Esophagus muscularis mucosa (tissue), 4 donors: ENCODE data around the gene HERC4. TPM values are rescaled to one million over a fixed set of nuclear protein-coding genes. Genes with fewer than 3 reads are reported as not detected.
"Not testable (repeated sequence)": the region's sequence is repeated elsewhere in the genome, so short reads cannot be mapped to it uniquely, and the experiment has no call there.

Experiments
- DNase-seq: peaks from one replicate; pipeline ENCODE4 v3.0.0-alpha.2; 2017; ENCODE audit errors: extremely low spot score
- H3K27ac ChIP-seq, 4 donors: fragments of 200-600 bp; sonication (generic); replicated peaks in 1 of 4; 1 replicate in 3 of 4; 2 replicates in 1 of 4; pipeline ENCODE4 v1.5.1; 2016 to 2019; ENCODE audit warnings: mild to moderate bottlenecking in 1 of 4
- H3K27me3 ChIP-seq, 4 donors: fragments of 200-600 bp; sonication (generic); one replicate each; pipeline versions ENCODE4 v1.5.1 to v1.6.0; 2016 to 2019
- H3K36me3 ChIP-seq, 4 donors: fragments of 200-600 bp; sonication (generic); one replicate each; pipeline ENCODE4 v1.5.1; 2016 to 2019
- H3K4me1 ChIP-seq, 4 donors: fragments of 200-600 bp; sonication (generic); one replicate each; pipeline ENCODE4 v1.5.1; 2016 to 2019
- H3K4me3 ChIP-seq, 4 donors: fragments of 200-600 bp; sonication (generic); 1 replicate in 2 of 4; 2 replicates in 2 of 4; pipeline ENCODE4 v1.5.1; 2016 to 2019; ENCODE audit warnings: mild to moderate bottlenecking in 4 of 4, moderate library complexity in 1 of 4
- H3K9me3 ChIP-seq, 4 donors: fragments of 200-600 bp; sonication (generic); 1 replicate in 3 of 4; 2 replicates in 1 of 4; pipeline ENCODE4 v1.5.1; 2016 to 2019
- CTCF ChIP-seq, 3 experiments: fragments of 200-600 bp in 2 of 3; fragments of 450-650 bp in 1 of 3; sonication (generic) in 2 of 3; IDR thresholded peaks; one replicate each; pipeline ENCODE4 v1.5.1; 2017 to 2019; ENCODE audit warnings: antibody characterized with exemption in 3 of 3, mild to moderate bottlenecking in 2 of 3, moderate library complexity in 1 of 3
- EP300 ChIP-seq: sonication (generic); formaldehyde crosslinking; IDR thresholded peaks from one replicate; pipeline ENCODE4 v1.6.1; 2017; ENCODE audit warnings: antibody characterized with exemption
- POLR2A ChIP-seq: fragments of 450-650 bp; IDR thresholded peaks from one replicate; pipeline ENCODE4 v1.6.1; 2017; ENCODE audit warnings: antibody characterized with exemption, moderate library complexity, mild to moderate bottlenecking, low read depth
- POLR2AphosphoS5 ChIP-seq, 2 donors: sonication (generic); formaldehyde crosslinking; IDR thresholded peaks; one replicate each; pipeline ENCODE4 v1.6.1; 2017; ENCODE audit warnings: antibody characterized with exemption in 2 of 2
- WGBS: methylation state at CpG from one replicate; pipeline ENCODE4 v1.1.5; 2018; 5-methylcytosine and 5-hydroxymethylcytosine counted together
- intact Hi-C: fragments of 100-400 bp; cut with DNase I; formaldehyde crosslinking; loops from one replicate; pipeline ENCODE4 v1.15.1; 2023
- total RNA-seq, 4 donors: library from RNA; depleted of rRNA; stranded (reverse); fragments of >200 nt; gene quantifications; one replicate each; pipeline versions ENCODE4 v1.1.0 to v1.2.1, GENCODE V29; 2016

Gene HERC4
- total RNA-seq, 4 donors from 2014 or later = 24.9 to 42.4 (median 30.1) TPM

DNA sequence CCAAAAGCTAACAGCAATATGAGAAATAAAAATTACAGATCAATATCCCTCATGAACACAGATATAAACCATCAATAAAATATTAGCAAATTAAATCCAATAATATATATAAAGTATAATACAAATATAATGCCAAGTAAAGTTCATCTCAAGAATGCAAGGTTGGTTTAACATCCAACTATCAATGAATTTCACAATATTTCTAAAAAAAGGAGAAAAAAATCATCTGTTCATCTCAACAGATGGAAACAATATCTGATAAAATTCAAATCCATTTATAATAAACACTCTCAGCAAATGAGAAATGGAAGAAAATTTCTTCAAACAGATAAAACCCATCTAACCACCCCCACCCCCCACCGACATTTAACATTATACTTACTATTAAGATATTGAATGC is 103.8 kb downstream of the HERC4 start:
- DNase-seq = no peak
- intact Hi-C loops = no loop called here
- TF ChIP-seq CTCF (IDR thresholded peaks at IDR 0.05) = no peak
- no peak for TF ChIP-seq POLR2A
- TF ChIP-seq POLR2AphosphoS5 (IDR thresholded peaks at IDR 0.05) = no peak
- TF ChIP-seq EP300 = no peak
- Histone ChIP-seq H3K27ac (no peak overlapping the region), H3K36me3 (peaks cover 9 to 58% (median 32%) of the 10 kb centered on the region in 4 donors), H3K9me3 (peaks cover 0 to 17% (median 10%) of the 10 kb centered on the region in 4 donors), H3K4me1 (peaks cover 0 to under 1% (median under 1%) of the 10 kb centered on the region in 4 donors), H3K4me3 (no peak overlapping the region), H3K27me3 (no peaks in the 10 kb centered on the region)
- WGBS = 100% methylated on average over 1 of the region's 1 CpG

- no peak overlapping the region for H3K4me3 ChIP-seq
- H3K27ac ChIP-seq = no peak overlapping the region
- TF ChIP-seq EP300 (no peak), POLR2AphosphoS5 (IDR thresholded peaks at IDR 0.05) (no peak), CTCF (IDR thresholded peaks at IDR 0.05) (no peak), POLR2A (no peak)
- H3K4me1 ChIP-seq = no peaks in the 10 kb centered on the region
- no peaks in the 10 kb centered on the region for H3K27me3 ChIP-seq
- intact Hi-C loops = no loop called here
- no peak for DNase-seq
- H3K36me3 ChIP-seq = peaks cover 13 to 59% (median 33%) of the 10 kb centered on the region in 4 donors
- peaks cover 0 to 17% (median 10%) of the 10 kb centered on the region in 4 donors for H3K9me3 ChIP-seq
These were observed 105.2 kb downstream of the HERC4 start for GRCh38 chr10:67969875-67970274.

DNA sequence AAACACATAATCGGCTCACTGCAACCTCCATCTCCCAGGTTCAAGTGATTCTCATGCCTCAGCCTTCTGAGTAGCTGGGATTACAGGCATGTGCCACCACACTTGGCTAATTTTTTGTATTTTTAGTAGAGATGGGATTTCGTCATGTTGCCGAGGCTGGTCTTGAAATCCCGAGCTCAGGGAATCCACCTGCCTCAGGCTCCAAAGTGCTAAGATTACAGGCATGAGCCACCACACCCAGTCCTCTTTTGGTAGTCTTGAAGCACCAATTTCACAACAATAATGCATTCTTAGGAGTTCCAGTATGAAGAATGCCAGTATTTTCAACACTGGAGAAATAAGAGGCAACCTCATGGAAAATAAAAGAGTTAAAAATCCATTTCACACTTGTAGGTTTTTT is 109.0 kb downstream of the HERC4 start:
- H3K36me3 ChIP-seq = peaks cover 4 to 45% (median 25%) of the 10 kb centered on the region in 4 donors
- H3K27ac ChIP-seq, intact Hi-C loops, H3K27me3 ChIP-seq, H3K4me3 ChIP-seq, H3K4me1 ChIP-seq, H3K9me3 ChIP-seq, DNase-seq: not testable (repeated sequence)
- WGBS = 97% methylated on average over 4 of the region's 4 CpGs

GRCh38 chr10:67965456-67965855 is 109.6 kb downstream of the HERC4 start:
- peaks cover 0 to under 1% (median 0%) of the 10 kb centered on the region in 4 donors for H3K9me3 ChIP-seq
- no peak overlapping the region for H3K27ac ChIP-seq
- no peak overlapping the region for H3K4me3 ChIP-seq
- peaks cover 4 to 51% (median 28%) of the 10 kb centered on the region in 4 donors for H3K36me3 ChIP-seq
- intact Hi-C loops = no loop called here
- 98% methylated on average over 2 of the region's 2 CpGs for WGBS
- DNase-seq = no peak
- no peaks in the 10 kb centered on the region for H3K4me1 ChIP-seq
- no peaks in the 10 kb centered on the region for H3K27me3 ChIP-seq
- no peak for TF ChIP-seq POLR2A
- TF ChIP-seq CTCF (IDR thresholded peaks at IDR 0.05) = no peak
- no peak for TF ChIP-seq EP300
- no peak for TF ChIP-seq POLR2AphosphoS5 (IDR thresholded peaks at IDR 0.05)

DNA sequence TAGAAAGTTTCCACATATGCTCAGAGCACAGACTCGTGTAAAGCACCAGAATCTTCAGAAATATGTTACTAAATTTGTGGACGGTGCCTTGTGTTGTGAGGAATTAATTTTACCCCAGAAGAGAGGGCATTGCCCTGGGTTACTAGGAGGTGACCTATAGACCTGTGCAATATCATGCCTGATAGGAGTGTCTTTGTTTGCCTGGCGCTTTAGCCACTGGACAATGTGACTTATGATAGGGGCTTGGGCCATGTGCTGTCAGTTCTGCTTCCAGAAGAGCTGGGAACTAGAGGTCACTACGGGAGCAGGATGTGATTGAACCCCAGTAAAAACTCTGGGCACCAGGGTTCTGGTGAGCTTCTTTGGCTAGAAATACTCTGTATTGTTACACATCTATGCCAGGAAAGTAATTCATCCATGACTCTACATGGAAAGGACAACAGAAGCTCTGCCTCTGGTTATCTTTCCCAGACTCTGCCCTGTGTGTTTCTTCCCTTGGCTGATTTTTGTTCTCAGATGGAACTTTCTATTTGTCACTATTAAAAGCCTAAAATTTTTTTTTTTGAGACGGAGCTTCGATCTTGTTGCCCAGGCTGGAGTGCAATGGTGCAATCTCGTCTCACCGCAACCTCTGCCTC is 115.1 kb downstream of the HERC4 start:
- Histone ChIP-seq H3K4me1 (no peaks in the 10 kb centered on the region), H3K4me3 (no peak overlapping the region), H3K27ac (no peak overlapping the region), H3K27me3 (no peaks in the 10 kb centered on the region), H3K9me3 (no peaks in the 10 kb centered on the region), H3K36me3 (peaks cover 5 to 39% (median 14%) of the 10 kb centered on the region in 4 donors)
- TF ChIP-seq EP300 (no peak), POLR2A (no peak), POLR2AphosphoS5 (IDR thresholded peaks at IDR 0.05) (no peak), CTCF (IDR thresholded peaks at IDR 0.05) (no peak)
- DNase-seq = no peak
- intact Hi-C loops = no loop called here
- WGBS = 93% methylated on average over 7 of the region's 8 CpGs
